Brain microvascular endothelial cell (primary cell): Measurements from ENCODE around the gene CLRN1.

ENCODE experiments used
- DNase-seq: peaks from one replicate; pipeline ENCODE4 v3.0.0-alpha.2; 2020
- H3K27ac ChIP-seq: fragments of 250-450 bp; sonication (Bioruptor Pico); 2 replicates; pipeline ENCODE4 v1.5.1; 2020; ENCODE audit warnings: mild to moderate bottlenecking, moderate library complexity
- H3K27me3 ChIP-seq: fragments of 250-450 bp; sonication (Bioruptor Pico); replicated peaks from 2 replicates; pipeline ENCODE4 v1.5.1; 2020; ENCODE audit warnings: mild to moderate bottlenecking
- H3K36me3 ChIP-seq: fragments of 250-450 bp; sonication (Bioruptor Pico); replicated peaks from 2 replicates; pipeline ENCODE4 v1.5.1; 2020; ENCODE audit warnings: mild to moderate bottlenecking
- H3K4me3 ChIP-seq: 2 replicates; pipeline ENCODE4 v1.5.1; 2011; ENCODE audit warnings: low read depth, mild to moderate bottlenecking, control low read depth, low read length, moderate library complexity
- in situ Hi-C: cut with HindIII; loops from 2 replicates; pipeline ENCODE4 v1.10.0; 2017; ENCODE audit warnings: low sequenced_read_pairs, low pct_ligation_motif_present
- TF ChIP-seq, protein P1 (sequence below): IDR thresholded peaks from 2 replicates; pipeline ENCODE4 v1.5.1; 2011; ENCODE audit warnings: low read depth, mild to moderate bottlenecking, moderate library complexity, low read length, control low read depth, inconsistent platforms; ENCODE audit errors: missing control alignments

The CLRN1 gene

DNA sequence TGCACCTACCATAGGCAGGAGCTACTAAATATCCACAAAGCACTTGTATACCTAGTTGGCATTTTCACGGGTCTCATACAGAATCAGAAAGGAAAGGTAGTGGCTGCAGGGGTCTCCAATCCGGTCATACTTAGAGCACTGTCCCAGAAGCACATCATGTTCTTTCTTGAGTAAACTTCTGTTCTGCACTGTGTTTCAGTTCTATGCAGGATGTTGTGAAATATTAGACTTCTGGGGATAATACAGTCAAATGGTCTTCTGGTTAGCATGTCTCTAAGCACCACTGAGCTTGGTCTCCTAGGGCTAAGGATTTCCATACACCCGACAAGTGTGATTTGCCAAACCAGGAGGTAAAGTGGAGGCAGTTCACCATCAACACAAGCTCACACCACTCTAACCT is 95.2 kb downstream of the CLRN1 start:
- DNase-seq = no peak
- TF ChIP-seq, protein P1, sequence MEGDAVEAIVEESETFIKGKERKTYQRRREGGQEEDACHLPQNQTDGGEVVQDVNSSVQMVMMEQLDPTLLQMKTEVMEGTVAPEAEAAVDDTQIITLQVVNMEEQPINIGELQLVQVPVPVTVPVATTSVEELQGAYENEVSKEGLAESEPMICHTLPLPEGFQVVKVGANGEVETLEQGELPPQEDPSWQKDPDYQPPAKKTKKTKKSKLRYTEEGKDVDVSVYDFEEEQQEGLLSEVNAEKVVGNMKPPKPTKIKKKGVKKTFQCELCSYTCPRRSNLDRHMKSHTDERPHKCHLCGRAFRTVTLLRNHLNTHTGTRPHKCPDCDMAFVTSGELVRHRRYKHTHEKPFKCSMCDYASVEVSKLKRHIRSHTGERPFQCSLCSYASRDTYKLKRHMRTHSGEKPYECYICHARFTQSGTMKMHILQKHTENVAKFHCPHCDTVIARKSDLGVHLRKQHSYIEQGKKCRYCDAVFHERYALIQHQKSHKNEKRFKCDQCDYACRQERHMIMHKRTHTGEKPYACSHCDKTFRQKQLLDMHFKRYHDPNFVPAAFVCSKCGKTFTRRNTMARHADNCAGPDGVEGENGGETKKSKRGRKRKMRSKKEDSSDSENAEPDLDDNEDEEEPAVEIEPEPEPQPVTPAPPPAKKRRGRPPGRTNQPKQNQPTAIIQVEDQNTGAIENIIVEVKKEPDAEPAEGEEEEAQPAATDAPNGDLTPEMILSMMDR = no peak
- H3K4me3 ChIP-seq = no peak overlapping the region
- in situ Hi-C loops = no loop called here
- H3K27me3 ChIP-seq = no peaks in the 10 kb centered on the region
- no peak overlapping the region for H3K27ac ChIP-seq
- no peaks in the 10 kb centered on the region for H3K36me3 ChIP-seq

DNA sequence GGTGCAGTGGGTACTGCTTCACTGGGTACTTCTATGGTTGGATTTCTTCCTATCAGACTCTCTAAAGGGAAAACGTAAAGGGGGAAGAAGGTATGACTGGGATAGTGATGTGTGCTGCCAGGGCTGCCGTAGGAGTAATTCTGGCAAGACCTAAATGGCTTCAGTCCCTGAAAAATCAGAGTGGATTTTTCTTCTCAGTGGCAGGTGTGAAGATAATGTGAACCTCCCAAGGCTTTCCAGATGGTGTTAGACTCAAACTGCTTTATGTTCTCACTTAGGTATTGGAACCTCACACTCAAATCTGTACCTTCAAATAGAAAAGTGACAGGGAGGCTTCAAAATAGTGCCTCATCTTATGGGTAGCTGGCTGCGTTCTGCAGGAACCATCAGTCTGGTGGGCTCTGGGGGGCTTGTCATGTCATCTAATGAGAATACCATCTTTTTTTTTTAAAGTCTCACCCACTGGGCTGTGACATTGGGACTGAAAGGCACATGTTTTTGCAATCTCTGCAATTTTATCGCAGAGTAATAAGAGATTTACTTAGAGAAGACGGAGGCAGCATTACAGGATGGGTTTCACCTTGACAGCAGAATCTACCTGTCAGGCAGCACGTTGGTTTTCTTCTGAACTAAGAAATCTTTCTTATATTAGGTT is 95.8 kb downstream of the CLRN1 start:
- DNase-seq = no peak
- no peak overlapping the region for H3K27ac ChIP-seq
- TF ChIP-seq, protein P1 = no peak
- H3K36me3 ChIP-seq = no peaks in the 10 kb centered on the region
- no peak overlapping the region for H3K4me3 ChIP-seq
- H3K27me3 ChIP-seq = no peaks in the 10 kb centered on the region
- in situ Hi-C loops = no loop called here
